ENCODE results near the gene USP19. TPM values are rescaled to one million over a fixed set of nuclear protein-coding genes. Genes with fewer than 3 reads are reported as not detected.

USP19 gene
- total and polyA plus RNA-seq, 4 donors = 8.1 to 39.6 (median 27.4) TPM

DNA sequence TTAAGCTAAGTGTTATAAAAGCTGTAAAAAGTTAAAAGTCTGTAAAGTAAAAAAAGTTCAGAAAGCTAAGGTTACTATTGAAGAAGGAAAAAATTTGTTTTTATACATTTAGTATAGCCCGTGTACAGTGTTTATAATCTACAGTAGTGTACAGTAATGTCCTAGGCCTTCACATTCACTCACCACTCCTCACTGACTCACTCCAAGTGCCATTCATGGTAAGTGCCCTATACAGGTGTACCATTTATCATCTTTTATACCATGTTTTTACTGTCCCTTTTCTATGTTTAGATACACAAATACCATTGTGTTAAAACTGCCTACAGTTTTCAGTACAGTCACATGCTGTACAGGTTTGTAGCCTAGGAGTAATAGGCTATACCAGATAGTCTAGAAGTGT is 36.7 kb upstream of the USP19 start:
- H3K9ac ChIP-seq (ENCODE audit: low read depth in 1 of 2, low read length in 2 of 2) = no peak overlapping the region
- DNase-seq (ENCODE audit: low spot score) = no peak
- H3K27me3 ChIP-seq (ENCODE audit: control insufficient read depth in 4 of 4, insufficient read depth in 4 of 4, low read length in 3 of 4) = no peaks in the 10 kb centered on the region
- H3K4me3 ChIP-seq (ENCODE audit: low read depth in 1 of 3, low read length in 3 of 3) = no peak overlapping the region
- no peaks in the 10 kb centered on the region for H3K36me3 ChIP-seq (ENCODE audit: control insufficient read depth in 4 of 4, insufficient read depth in 3 of 4, low read depth in 1 of 4, low read length in 3 of 4)
- no peaks in the 10 kb centered on the region for H3K9me3 ChIP-seq (ENCODE audit: control insufficient read depth in 4 of 4, low read length in 3 of 4)
- 72% methylated on average over 1 of the region's 1 CpG for WGBS
- TF ChIP-seq EGR1 (IDR thresholded peaks at IDR 0.05; ENCODE audit: low read depth in 2 of 2) = no peak
- no peak for TF ChIP-seq NR2F2 (IDR thresholded peaks at IDR 0.05)
- TF ChIP-seq, protein P1, sequence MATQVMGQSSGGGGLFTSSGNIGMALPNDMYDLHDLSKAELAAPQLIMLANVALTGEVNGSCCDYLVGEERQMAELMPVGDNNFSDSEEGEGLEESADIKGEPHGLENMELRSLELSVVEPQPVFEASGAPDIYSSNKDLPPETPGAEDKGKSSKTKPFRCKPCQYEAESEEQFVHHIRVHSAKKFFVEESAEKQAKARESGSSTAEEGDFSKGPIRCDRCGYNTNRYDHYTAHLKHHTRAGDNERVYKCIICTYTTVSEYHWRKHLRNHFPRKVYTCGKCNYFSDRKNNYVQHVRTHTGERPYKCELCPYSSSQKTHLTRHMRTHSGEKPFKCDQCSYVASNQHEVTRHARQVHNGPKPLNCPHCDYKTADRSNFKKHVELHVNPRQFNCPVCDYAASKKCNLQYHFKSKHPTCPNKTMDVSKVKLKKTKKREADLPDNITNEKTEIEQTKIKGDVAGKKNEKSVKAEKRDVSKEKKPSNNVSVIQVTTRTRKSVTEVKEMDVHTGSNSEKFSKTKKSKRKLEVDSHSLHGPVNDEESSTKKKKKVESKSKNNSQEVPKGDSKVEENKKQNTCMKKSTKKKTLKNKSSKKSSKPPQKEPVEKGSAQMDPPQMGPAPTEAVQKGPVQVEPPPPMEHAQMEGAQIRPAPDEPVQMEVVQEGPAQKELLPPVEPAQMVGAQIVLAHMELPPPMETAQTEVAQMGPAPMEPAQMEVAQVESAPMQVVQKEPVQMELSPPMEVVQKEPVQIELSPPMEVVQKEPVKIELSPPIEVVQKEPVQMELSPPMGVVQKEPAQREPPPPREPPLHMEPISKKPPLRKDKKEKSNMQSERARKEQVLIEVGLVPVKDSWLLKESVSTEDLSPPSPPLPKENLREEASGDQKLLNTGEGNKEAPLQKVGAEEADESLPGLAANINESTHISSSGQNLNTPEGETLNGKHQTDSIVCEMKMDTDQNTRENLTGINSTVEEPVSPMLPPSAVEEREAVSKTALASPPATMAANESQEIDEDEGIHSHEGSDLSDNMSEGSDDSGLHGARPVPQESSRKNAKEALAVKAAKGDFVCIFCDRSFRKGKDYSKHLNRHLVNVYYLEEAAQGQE (IDR thresholded peaks at IDR 0.05) = no peak
- TF ChIP-seq, protein P2, sequence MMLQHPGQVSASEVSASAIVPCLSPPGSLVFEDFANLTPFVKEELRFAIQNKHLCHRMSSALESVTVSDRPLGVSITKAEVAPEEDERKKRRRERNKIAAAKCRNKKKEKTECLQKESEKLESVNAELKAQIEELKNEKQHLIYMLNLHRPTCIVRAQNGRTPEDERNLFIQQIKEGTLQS (IDR thresholded peaks at IDR 0.05) = no peak
- no peak for TF ChIP-seq SP1 (IDR thresholded peaks at IDR 0.05)
- no peak overlapping the region for H3K27ac ChIP-seq (ENCODE audit: low read depth in 1 of 2, low read length in 2 of 2)
- H3K4me1 ChIP-seq (ENCODE audit: control insufficient read depth in 4 of 4, insufficient read depth in 4 of 4, low read length in 3 of 4) = no peaks in the 10 kb centered on the region

DNA sequence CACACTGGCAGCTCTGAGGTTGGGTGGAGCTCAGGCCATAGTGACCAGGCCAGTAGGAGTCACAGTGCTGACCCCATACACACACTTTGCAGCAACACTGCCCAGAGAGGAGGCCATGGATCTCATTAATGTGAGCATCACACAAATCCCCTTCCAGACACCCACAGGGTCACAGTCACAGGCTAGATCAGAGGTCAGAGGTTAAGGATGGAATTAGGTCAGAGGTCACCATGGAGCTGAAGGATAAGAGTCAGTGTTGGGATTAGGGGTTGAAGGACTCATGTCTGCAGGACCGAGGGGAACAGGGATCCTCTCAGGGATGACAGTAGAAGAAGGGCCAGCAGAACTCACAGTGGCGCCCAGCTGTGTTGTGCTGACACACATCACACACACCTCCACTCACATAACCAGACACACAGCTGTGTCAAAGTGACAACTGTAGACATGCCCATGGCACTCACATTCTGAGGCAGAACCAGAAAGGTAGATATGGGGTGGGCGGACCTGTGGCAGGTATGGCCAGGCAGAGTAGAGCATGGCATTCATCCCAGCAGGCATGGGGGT is 32.8 kb upstream of the USP19 start:
- Histone ChIP-seq H3K36me3 (ENCODE audit: control insufficient read depth in 4 of 4, insufficient read depth in 3 of 4, low read depth in 1 of 4, low read length in 3 of 4) (no peaks in the 10 kb centered on the region), H3K9ac (ENCODE audit: low read depth in 1 of 2, low read length in 2 of 2) (no peak overlapping the region), H3K4me3 (ENCODE audit: low read depth in 1 of 3, low read length in 3 of 3) (no peak overlapping the region), H3K4me1 (ENCODE audit: control insufficient read depth in 4 of 4, insufficient read depth in 4 of 4, low read length in 3 of 4) (no peaks in the 10 kb centered on the region), H3K9me3 (ENCODE audit: control insufficient read depth in 4 of 4, low read length in 3 of 4) (no peaks in the 10 kb centered on the region), H3K27ac (ENCODE audit: low read depth in 1 of 2, low read length in 2 of 2) (no peak overlapping the region), H3K27me3 (ENCODE audit: control insufficient read depth in 4 of 4, insufficient read depth in 4 of 4, low read length in 3 of 4) (no peaks in the 10 kb centered on the region)
- no peak for TF ChIP-seq JUND (IDR thresholded peaks at IDR 0.05)
- TF ChIP-seq, protein P3, sequence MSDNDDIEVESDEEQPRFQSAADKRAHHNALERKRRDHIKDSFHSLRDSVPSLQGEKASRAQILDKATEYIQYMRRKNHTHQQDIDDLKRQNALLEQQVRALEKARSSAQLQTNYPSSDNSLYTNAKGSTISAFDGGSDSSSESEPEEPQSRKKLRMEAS (IDR thresholded peaks at IDR 0.05) = no peak
- no peak for TF ChIP-seq SP1 (IDR thresholded peaks at IDR 0.05)
- TF ChIP-seq, protein P4, sequence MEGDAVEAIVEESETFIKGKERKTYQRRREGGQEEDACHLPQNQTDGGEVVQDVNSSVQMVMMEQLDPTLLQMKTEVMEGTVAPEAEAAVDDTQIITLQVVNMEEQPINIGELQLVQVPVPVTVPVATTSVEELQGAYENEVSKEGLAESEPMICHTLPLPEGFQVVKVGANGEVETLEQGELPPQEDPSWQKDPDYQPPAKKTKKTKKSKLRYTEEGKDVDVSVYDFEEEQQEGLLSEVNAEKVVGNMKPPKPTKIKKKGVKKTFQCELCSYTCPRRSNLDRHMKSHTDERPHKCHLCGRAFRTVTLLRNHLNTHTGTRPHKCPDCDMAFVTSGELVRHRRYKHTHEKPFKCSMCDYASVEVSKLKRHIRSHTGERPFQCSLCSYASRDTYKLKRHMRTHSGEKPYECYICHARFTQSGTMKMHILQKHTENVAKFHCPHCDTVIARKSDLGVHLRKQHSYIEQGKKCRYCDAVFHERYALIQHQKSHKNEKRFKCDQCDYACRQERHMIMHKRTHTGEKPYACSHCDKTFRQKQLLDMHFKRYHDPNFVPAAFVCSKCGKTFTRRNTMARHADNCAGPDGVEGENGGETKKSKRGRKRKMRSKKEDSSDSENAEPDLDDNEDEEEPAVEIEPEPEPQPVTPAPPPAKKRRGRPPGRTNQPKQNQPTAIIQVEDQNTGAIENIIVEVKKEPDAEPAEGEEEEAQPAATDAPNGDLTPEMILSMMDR (IDR thresholded peaks at IDR 0.05; ENCODE audit: low read depth, low read length, missing input control) = no peak
- no peak for TF ChIP-seq GABPA (IDR thresholded peaks at IDR 0.05 in 1 of 2, conservative IDR thresholded peaks at IDR 0.05 in 1 of 2)
- TF ChIP-seq RXRA (IDR thresholded peaks at IDR 0.05) = no peak
- TF ChIP-seq RAD21 (IDR thresholded peaks at IDR 0.05) = no peak
- TF ChIP-seq EGR1 (IDR thresholded peaks at IDR 0.05; ENCODE audit: low read depth in 2 of 2) = no peak
- TF ChIP-seq, protein P5, sequence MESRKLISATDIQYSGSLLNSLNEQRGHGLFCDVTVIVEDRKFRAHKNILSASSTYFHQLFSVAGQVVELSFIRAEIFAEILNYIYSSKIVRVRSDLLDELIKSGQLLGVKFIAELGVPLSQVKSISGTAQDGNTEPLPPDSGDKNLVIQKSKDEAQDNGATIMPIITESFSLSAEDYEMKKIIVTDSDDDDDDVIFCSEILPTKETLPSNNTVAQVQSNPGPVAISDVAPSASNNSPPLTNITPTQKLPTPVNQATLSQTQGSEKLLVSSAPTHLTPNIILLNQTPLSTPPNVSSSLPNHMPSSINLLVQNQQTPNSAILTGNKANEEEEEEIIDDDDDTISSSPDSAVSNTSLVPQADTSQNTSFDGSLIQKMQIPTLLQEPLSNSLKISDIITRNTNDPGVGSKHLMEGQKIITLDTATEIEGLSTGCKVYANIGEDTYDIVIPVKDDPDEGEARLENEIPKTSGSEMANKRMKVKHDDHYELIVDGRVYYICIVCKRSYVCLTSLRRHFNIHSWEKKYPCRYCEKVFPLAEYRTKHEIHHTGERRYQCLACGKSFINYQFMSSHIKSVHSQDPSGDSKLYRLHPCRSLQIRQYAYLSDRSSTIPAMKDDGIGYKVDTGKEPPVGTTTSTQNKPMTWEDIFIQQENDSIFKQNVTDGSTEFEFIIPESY (IDR thresholded peaks at IDR 0.05) = no peak
- TF ChIP-seq NR2F2 (IDR thresholded peaks at IDR 0.05) = no peak
- no peak for TF ChIP-seq YY1 (IDR thresholded peaks at IDR 0.05)
- TF ChIP-seq, protein P1 (IDR thresholded peaks at IDR 0.05) = no peak
- TF ChIP-seq FOXA1 (IDR thresholded peaks at IDR 0.05) = no peak
- 86% methylated on average over 3 of the region's 3 CpGs for WGBS
- DNase-seq (ENCODE audit: low spot score) = no peak
